Measurements from ENCODE around the gene ACCS. TPM values are rescaled to one million over a fixed set of nuclear protein-coding genes. Genes with fewer than 3 reads are reported as not detected.

The ACCS gene
- total and polyA plus RNA-seq, 9 of the 15 experiments (the other 6 are each of a cell fraction or from before 2014, with no cell fraction given), result 4.2 to 25.9 (median 16.3) TPM

DNA sequence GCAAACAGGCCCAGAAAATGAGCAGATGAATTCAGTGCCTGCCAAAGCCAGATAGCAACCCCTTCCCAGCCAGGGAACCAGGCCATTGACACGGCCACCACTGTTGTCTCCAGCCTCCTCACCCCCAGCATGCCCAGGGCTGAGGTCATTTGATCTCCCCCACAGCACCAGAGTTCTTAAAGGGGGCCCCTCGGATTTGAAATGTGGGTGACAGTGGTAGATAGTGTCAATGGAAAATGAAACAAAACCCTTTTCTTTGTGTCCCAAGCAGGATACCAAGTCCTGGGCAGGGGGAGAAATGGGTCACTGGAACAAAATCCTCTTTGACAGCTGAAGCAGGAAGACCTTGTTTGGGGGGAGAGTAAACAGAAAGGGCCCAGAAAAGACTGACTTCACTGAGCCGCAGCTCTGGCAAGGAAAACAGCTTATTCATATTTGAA is 32.6 kb upstream of the ACCS start:
- WGBS (ENCODE audit: insufficient coverage, low coverage, missing lambda C conversion rate), result 7% methylated on average over 3 of the region's 3 CpGs
- FAIRE-seq (no peak), DNase-seq (ENCODE audit: extremely low read depth in 1 of 4, low spot score in 3 of 4) (no peak), ATAC-seq (no peak)
- Histone ChIP-seq H3K27ac (ENCODE audit: extremely low read depth, low read depth, low read length) (no peak overlapping the region), H3K9me1 (ENCODE audit: control insufficient read depth, insufficient read depth, low read length) (no peaks in the 10 kb centered on the region), H4K20me1 (replicated peaks; ENCODE audit: control insufficient read depth, insufficient read depth, low read length) (no peaks in the 10 kb centered on the region), H3K9me3 (replicated peaks; ENCODE audit: control insufficient read depth, insufficient read depth, low read depth, low read length) (no peaks in the 10 kb centered on the region), H3K4me3 (no peak overlapping the region), H3K79me2 (ENCODE audit: control insufficient read depth, insufficient read depth, low read length) (no peaks in the 10 kb centered on the region), H3K27me3 (ENCODE audit: control insufficient read depth in 2 of 2, insufficient read depth in 2 of 2, low read length in 2 of 2) (peaks cover 15 to 25% of the 10 kb centered on the region in 2 experiments; a peak in 4 of 5 replicates), H3K9ac (ENCODE audit: insufficient read depth in 1 of 2, low read depth in 2 of 2, low read length in 2 of 2) (no peak overlapping the region), H3K36me3 (ENCODE audit: control insufficient read depth, insufficient read depth, low read length) (no peaks in the 10 kb centered on the region), H3K4me1 (replicated peaks in 1 of 2; ENCODE audit: control insufficient read depth in 2 of 2, insufficient read depth in 2 of 2, low read length in 2 of 2) (peaks cover 0 to 2% of the 10 kb centered on the region in 2 experiments; a peak in 2 of 5 replicates), H3K4me2 (ENCODE audit: insufficient read depth, low read length) (no peak overlapping the region), H2AFZ (ENCODE audit: low read depth, low read length) (peak overlapping the region; percentile 44; the same call in 1 of the 2 replicates)
- in situ Hi-C loops (cut with MboI) (no loop called here), intact Hi-C loops (cut with micrococcal nuclease) (no loop called here)
- CTCF ChIA-PET (ENCODE audit: low intra/inter-chr PET ratio), result no interaction called here
- POLR2A ChIA-PET, result interaction anchor here (0.6 to 0.7 kb wide), 3 partner anchors 91 to 1274 kb away, joined by 3 to 6 read pairs (median 4); partner anchors contain the start of gene C11orf96
- no TSS peak for BruUV-seq (replicated peaks)
- TF ChIP-seq POLR3A (IDR thresholded peaks at IDR 0.05; ENCODE audit: borderline replicate concordance, extremely low read depth, insufficient read depth, insufficient read length) (no peak), PHB (CRISPR knock-in tag; IDR thresholded peaks at IDR 0.05) (no peak), CTBP1 (IDR thresholded peaks at IDR 0.05; ENCODE audit: borderline replicate concordance) (no peak)
- TF ChIP-seq, protein P1, sequence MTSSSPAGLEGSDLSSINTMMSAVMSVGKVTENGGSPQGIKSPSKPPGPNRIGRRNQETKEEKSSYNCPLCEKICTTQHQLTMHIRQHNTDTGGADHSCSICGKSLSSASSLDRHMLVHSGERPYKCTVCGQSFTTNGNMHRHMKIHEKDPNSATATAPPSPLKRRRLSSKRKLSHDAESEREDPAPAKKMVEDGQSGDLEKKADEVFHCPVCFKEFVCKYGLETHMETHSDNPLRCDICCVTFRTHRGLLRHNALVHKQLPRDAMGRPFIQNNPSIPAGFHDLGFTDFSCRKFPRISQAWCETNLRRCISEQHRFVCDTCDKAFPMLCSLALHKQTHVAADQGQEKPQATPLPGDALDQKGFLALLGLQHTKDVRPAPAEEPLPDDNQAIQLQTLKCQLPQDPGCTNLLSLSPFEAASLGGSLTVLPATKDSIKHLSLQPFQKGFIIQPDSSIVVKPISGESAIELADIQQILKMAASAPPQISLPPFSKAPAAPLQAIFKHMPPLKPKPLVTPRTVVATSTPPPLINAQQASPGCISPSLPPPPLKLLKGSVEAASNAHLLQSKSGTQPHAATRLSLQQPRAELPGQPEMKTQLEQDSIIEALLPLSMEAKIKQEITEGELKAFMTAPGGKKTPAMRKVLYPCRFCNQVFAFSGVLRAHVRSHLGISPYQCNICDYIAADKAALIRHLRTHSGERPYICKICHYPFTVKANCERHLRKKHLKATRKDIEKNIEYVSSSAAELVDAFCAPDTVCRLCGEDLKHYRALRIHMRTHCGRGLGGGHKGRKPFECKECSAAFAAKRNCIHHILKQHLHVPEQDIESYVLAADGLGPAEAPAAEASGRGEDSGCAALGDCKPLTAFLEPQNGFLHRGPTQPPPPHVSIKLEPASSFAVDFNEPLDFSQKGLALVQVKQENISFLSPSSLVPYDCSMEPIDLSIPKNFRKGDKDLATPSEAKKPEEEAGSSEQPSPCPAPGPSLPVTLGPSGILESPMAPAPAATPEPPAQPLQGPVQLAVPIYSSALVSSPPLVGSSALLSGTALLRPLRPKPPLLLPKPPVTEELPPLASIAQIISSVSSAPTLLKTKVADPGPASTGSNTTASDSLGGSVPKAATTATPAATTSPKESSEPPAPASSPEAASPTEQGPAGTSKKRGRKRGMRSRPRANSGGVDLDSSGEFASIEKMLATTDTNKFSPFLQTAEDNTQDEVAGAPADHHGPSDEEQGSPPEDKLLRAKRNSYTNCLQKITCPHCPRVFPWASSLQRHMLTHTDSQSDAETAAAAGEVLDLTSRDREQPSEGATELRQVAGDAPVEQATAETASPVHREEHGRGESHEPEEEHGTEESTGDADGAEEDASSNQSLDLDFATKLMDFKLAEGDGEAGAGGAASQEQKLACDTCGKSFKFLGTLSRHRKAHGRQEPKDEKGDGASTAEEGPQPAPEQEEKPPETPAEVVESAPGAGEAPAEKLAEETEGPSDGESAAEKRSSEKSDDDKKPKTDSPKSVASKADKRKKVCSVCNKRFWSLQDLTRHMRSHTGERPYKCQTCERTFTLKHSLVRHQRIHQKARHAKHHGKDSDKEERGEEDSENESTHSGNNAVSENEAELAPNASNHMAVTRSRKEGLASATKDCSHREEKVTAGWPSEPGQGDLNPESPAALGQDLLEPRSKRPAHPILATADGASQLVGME (CRISPR knock-in tag; IDR thresholded peaks at IDR 0.05), result no peak
- TF ChIP-seq, protein P2, sequence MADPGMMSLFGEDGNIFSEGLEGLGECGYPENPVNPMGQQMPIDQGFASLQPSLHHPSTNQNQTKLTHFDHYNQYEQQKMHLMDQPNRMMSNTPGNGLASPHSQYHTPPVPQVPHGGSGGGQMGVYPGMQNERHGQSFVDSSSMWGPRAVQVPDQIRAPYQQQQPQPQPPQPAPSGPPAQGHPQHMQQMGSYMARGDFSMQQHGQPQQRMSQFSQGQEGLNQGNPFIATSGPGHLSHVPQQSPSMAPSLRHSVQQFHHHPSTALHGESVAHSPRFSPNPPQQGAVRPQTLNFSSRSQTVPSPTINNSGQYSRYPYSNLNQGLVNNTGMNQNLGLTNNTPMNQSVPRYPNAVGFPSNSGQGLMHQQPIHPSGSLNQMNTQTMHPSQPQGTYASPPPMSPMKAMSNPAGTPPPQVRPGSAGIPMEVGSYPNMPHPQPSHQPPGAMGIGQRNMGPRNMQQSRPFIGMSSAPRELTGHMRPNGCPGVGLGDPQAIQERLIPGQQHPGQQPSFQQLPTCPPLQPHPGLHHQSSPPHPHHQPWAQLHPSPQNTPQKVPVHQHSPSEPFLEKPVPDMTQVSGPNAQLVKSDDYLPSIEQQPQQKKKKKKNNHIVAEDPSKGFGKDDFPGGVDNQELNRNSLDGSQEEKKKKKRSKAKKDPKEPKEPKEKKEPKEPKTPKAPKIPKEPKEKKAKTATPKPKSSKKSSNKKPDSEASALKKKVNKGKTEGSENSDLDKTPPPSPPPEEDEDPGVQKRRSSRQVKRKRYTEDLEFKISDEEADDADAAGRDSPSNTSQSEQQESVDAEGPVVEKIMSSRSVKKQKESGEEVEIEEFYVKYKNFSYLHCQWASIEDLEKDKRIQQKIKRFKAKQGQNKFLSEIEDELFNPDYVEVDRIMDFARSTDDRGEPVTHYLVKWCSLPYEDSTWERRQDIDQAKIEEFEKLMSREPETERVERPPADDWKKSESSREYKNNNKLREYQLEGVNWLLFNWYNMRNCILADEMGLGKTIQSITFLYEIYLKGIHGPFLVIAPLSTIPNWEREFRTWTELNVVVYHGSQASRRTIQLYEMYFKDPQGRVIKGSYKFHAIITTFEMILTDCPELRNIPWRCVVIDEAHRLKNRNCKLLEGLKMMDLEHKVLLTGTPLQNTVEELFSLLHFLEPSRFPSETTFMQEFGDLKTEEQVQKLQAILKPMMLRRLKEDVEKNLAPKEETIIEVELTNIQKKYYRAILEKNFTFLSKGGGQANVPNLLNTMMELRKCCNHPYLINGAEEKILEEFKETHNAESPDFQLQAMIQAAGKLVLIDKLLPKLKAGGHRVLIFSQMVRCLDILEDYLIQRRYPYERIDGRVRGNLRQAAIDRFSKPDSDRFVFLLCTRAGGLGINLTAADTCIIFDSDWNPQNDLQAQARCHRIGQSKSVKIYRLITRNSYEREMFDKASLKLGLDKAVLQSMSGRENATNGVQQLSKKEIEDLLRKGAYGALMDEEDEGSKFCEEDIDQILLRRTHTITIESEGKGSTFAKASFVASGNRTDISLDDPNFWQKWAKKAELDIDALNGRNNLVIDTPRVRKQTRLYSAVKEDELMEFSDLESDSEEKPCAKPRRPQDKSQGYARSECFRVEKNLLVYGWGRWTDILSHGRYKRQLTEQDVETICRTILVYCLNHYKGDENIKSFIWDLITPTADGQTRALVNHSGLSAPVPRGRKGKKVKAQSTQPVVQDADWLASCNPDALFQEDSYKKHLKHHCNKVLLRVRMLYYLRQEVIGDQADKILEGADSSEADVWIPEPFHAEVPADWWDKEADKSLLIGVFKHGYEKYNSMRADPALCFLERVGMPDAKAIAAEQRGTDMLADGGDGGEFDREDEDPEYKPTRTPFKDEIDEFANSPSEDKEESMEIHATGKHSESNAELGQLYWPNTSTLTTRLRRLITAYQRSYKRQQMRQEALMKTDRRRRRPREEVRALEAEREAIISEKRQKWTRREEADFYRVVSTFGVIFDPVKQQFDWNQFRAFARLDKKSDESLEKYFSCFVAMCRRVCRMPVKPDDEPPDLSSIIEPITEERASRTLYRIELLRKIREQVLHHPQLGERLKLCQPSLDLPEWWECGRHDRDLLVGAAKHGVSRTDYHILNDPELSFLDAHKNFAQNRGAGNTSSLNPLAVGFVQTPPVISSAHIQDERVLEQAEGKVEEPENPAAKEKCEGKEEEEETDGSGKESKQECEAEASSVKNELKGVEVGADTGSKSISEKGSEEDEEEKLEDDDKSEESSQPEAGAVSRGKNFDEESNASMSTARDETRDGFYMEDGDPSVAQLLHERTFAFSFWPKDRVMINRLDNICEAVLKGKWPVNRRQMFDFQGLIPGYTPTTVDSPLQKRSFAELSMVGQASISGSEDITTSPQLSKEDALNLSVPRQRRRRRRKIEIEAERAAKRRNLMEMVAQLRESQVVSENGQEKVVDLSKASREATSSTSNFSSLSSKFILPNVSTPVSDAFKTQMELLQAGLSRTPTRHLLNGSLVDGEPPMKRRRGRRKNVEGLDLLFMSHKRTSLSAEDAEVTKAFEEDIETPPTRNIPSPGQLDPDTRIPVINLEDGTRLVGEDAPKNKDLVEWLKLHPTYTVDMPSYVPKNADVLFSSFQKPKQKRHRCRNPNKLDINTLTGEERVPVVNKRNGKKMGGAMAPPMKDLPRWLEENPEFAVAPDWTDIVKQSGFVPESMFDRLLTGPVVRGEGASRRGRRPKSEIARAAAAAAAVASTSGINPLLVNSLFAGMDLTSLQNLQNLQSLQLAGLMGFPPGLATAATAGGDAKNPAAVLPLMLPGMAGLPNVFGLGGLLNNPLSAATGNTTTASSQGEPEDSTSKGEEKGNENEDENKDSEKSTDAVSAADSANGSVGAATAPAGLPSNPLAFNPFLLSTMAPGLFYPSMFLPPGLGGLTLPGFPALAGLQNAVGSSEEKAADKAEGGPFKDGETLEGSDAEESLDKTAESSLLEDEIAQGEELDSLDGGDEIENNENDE (IDR thresholded peaks at IDR 0.05; ENCODE audit: low read depth, low read length), result no peak
